ENCODE data around the gene GPN2.

The GPN2 gene

GRCh38 chr1:26856604-26857469 is 33.2 kb downstream of the GPN2 start (continued):
- TF ChIP-seq TSHZ2 (CRISPR knock-in tag; IDR thresholded peaks at IDR 0.05) (no peak), ISL1 (CRISPR knock-in tag; IDR thresholded peaks at IDR 0.05) (no peak), ZC3H10 (CRISPR knock-in tag; IDR thresholded peaks at IDR 0.05) (no peak), RARB (CRISPR knock-in tag; IDR thresholded peaks at IDR 0.05) (no peak), ZNF565 (CRISPR knock-in tag; conservative IDR thresholded peaks at IDR 0.05; ENCODE audit: low read depth) (no peak), ARNTL (CRISPR knock-in tag; IDR thresholded peaks at IDR 0.05; ENCODE audit: borderline replicate concordance, low read depth) (no peak)

- no peak for ATAC-seq
- TF ChIP-seq GLIS3 (CRISPR knock-in tag; IDR thresholded peaks at IDR 0.05): no peak
- no peak for TF ChIP-seq ISL1 (CRISPR knock-in tag; IDR thresholded peaks at IDR 0.05)
- TF ChIP-seq POU6F1 (CRISPR knock-in tag; IDR thresholded peaks at IDR 0.05; ENCODE audit: borderline replicate concordance, low read depth): no peak
- no peak for TF ChIP-seq PATZ1 (CRISPR knock-in tag; IDR thresholded peaks at IDR 0.05; ENCODE audit: borderline replicate concordance)
- no peak for TF ChIP-seq TOX (CRISPR knock-in tag; IDR thresholded peaks at IDR 0.05; ENCODE audit: borderline replicate concordance)
Observed at GRCh38 chr1:26856181-26856580, 33.9 kb downstream of the GPN2 start.

GRCh38 chr1:26855636-26856035 is 34.4 kb downstream of the GPN2 start:
- no peak for ATAC-seq
- TF ChIP-seq TCF4 (CRISPR knock-in tag; IDR thresholded peaks at IDR 0.05; ENCODE audit: borderline replicate concordance): no peak
- no peak for TF ChIP-seq ZNF8 (CRISPR knock-in tag; IDR thresholded peaks at IDR 0.05)
- no peak for TF ChIP-seq CSDC2 (CRISPR knock-in tag; IDR thresholded peaks at IDR 0.05)
- TF ChIP-seq SNAI2 (CRISPR knock-in tag; IDR thresholded peaks at IDR 0.05): no peak
- TF ChIP-seq CSRNP3 (CRISPR knock-in tag; IDR thresholded peaks at IDR 0.05): no peak
- TF ChIP-seq GLIS3 (CRISPR knock-in tag; IDR thresholded peaks at IDR 0.05): no peak
- no peak for TF ChIP-seq ISL1 (CRISPR knock-in tag; IDR thresholded peaks at IDR 0.05)
- no peak for TF ChIP-seq ZFP3 (CRISPR knock-in tag; IDR thresholded peaks at IDR 0.05)
- TF ChIP-seq CREB5 (CRISPR knock-in tag; IDR thresholded peaks at IDR 0.05; ENCODE audit: low read depth): no peak
- TF ChIP-seq PPARA (CRISPR knock-in tag; IDR thresholded peaks at IDR 0.05; ENCODE audit: borderline replicate concordance): no peak
- TF ChIP-seq OSR1 (CRISPR knock-in tag; IDR thresholded peaks at IDR 0.05): no peak

Measured in SK-N-SH treated with all-trans-retinoic acid at 6 μM for 48 hours (cell line).